GM18502 (cell line): Measurements from ENCODE around the gene TMEM255B.

Source experiments
- ATAC-seq: cut with Tn5 transposase; IDR thresholded peaks from one replicate; pipeline ENCODE4 v1.9.1; 2021; ENCODE audit warnings: mild to moderate bottlenecking; ENCODE audit not compliant: unreplicated experiment, poor library complexity

Gene TMEM255B

GRCh38 chr13:113843063-113843654 lies 84.1 kb downstream of the TMEM255B start:
- no peak for ATAC-seq

GRCh38 chr13:113843864-113844556 lies 85.0 kb downstream of the TMEM255B start:
- no peak for ATAC-seq

GRCh38 chr13:113845055-113845454 lies 86.0 kb downstream of the TMEM255B start:
- ATAC-seq: no peak

- no peak for ATAC-seq
These were observed 87.0 kb downstream of the TMEM255B start for GRCh38 chr13:113845723-113846635.

- ATAC-seq: no peak
These were observed 87.8 kb downstream of the TMEM255B start for GRCh38 chr13:113846636-113847318.

- no peak for ATAC-seq
These were observed 89.0 kb downstream of the TMEM255B start for GRCh38 chr13:113848020-113848419.

GRCh38 chr13:113848431-113849260 lies 89.6 kb downstream of the TMEM255B start:
- ATAC-seq: no peak

GRCh38 chr13:113849546-113849945 lies 90.5 kb downstream of the TMEM255B start:
- no peak for ATAC-seq

- no peak for ATAC-seq
These were observed 91.1 kb downstream of the TMEM255B start for GRCh38 chr13:113849981-113850721.

- ATAC-seq: no peak
These were observed 91.9 kb downstream of the TMEM255B start for GRCh38 chr13:113850722-113851479.

- no peak for ATAC-seq
These were observed 92.4 kb downstream of the TMEM255B start for GRCh38 chr13:113851480-113851803.

GRCh38 chr13:113851826-113852535 lies 93.0 kb downstream of the TMEM255B start:
- ATAC-seq: no peak

GRCh38 chr13:113852536-113853517 lies 93.8 kb downstream of the TMEM255B start:
- no peak for ATAC-seq

GRCh38 chr13:113853518-113854237 lies 94.7 kb downstream of the TMEM255B start:
- no peak for ATAC-seq

- no peak for ATAC-seq
These were observed 95.4 kb downstream of the TMEM255B start for GRCh38 chr13:113854238-113855011.
